Stimulated activated CD4-positive, alpha-beta T cell treated with anti-CD3 and anti-CD28 coated beads, Interleukin-1b, Interleukin-23, amount 100 ng/mL, for 48 hours (primary cell): Measurements from ENCODE around the gene HOXD1.

Experiments
- DNase-seq: peaks from one replicate; pipeline ENCODE4 v3.0.0-alpha.2; 2020

The HOXD1 gene

GRCh38 chr2:176167398-176167797 lies 21.1 kb upstream of the HOXD1 start:
- DNase-seq = no peak

- no peak for DNase-seq
These were observed 19.3 kb upstream of the HOXD1 start for GRCh38 chr2:176169181-176169580.

- DNase-seq = no peak
These were observed 18.8 kb upstream of the HOXD1 start for GRCh38 chr2:176169711-176170110.

GRCh38 chr2:176170602-176171305 lies 17.7 kb upstream of the HOXD1 start:
- DNase-seq = no peak

- DNase-seq = no peak
These were observed 17.0 kb upstream of the HOXD1 start for GRCh38 chr2:176171351-176172006.

GRCh38 chr2:176172007-176172894 lies 16.2 kb upstream of the HOXD1 start:
- no peak for DNase-seq

GRCh38 chr2:176172895-176173566 lies 15.4 kb upstream of the HOXD1 start:
- DNase-seq = no peak

- DNase-seq = no peak
These were observed 14.7 kb upstream of the HOXD1 start for GRCh38 chr2:176173567-176174381.

GRCh38 chr2:176174382-176174823 lies 14.1 kb upstream of the HOXD1 start:
- DNase-seq = no peak

- no peak for DNase-seq
These were observed 13.4 kb upstream of the HOXD1 start for GRCh38 chr2:176174824-176175708.

GRCh38 chr2:176175709-176176607 lies 12.5 kb upstream of the HOXD1 start:
- no peak for DNase-seq

- no peak for DNase-seq
These were observed 10.9 kb upstream of the HOXD1 start for GRCh38 chr2:176177580-176178037.

- no peak for DNase-seq
These were observed 10.3 kb upstream of the HOXD1 start for GRCh38 chr2:176178038-176178756.

GRCh38 chr2:176178757-176179295 lies 9.6 kb upstream of the HOXD1 start:
- no peak for DNase-seq

- DNase-seq = no peak
These were observed 6.9 kb upstream of the HOXD1 start for GRCh38 chr2:176181551-176181950.

- DNase-seq = no peak
These were observed 5.8 kb upstream of the HOXD1 start for GRCh38 chr2:176182671-176183070.

- DNase-seq = no peak
These were observed 3.7 kb upstream of the HOXD1 start for GRCh38 chr2:176184749-176185148.

GRCh38 chr2:176186024-176186423 lies 2.4 kb upstream of the HOXD1 start:
- no peak for DNase-seq
